Calu3 (cell line): Measurements from ENCODE around the gene SOX21. TPM values are rescaled to one million over a fixed set of nuclear protein-coding genes. Genes with fewer than 3 reads are reported as not detected.

Source experiments
- BruUV-seq: library from RNA; stranded (reverse); fragments of 400-500 nt; replicated peaks from 2 replicates; lab custom pipeline; 2021; lab: Mats Ljungman, UMichigan
- CTCF ChIA-PET: fragments of 300-600 bp; sonication (Branson Sonifier 250); formaldehyde crosslinking; loops from one replicate; lab custom pipeline; 2022; ENCODE audit warnings: antibody characterized with exemption; lab: Charles Lee
- DNase-seq: peaks from one replicate; pipeline ENCODE4 v3.0.0; 2022
- H3K27ac Mint-ChIP-seq: one replicate; pipeline ENCODE4 v1.8.0; 2022; ENCODE audit warnings: mixed read lengths; ENCODE audit not compliant: unreplicated experiment
- H3K27me3 Mint-ChIP-seq: one replicate; pipeline ENCODE4 v1.8.0; 2022; ENCODE audit warnings: mixed read lengths; ENCODE audit not compliant: unreplicated experiment
- H3K36me3 Mint-ChIP-seq: one replicate; pipeline ENCODE4 v1.8.0; 2022; ENCODE audit warnings: mild to moderate bottlenecking, moderate library complexity, mixed read lengths; ENCODE audit not compliant: insufficient read depth, unreplicated experiment
- H3K4me1 Mint-ChIP-seq: one replicate; pipeline ENCODE4 v1.8.0; 2022; ENCODE audit warnings: mild to moderate bottlenecking, low read depth, mixed read lengths; ENCODE audit not compliant: unreplicated experiment
- H3K4me3 Mint-ChIP-seq: one replicate; pipeline ENCODE4 v1.8.0; 2022; ENCODE audit warnings: mild to moderate bottlenecking, low read depth, moderate library complexity, mixed read lengths; ENCODE audit not compliant: unreplicated experiment
- H3K9me3 Mint-ChIP-seq: one replicate; pipeline ENCODE4 v1.8.0; 2022; ENCODE audit warnings: low read depth, mixed read lengths; ENCODE audit not compliant: unreplicated experiment
- CTCF ChIP-seq: fragments of 200-600 bp; IDR thresholded peaks from one replicate; pipeline ENCODE4 v1.8.0; 2022; ENCODE audit warnings: antibody characterized with exemption; ENCODE audit not compliant: unreplicated experiment
- intact Hi-C: fragments of 100-400 bp; cut with micrococcal nuclease; formaldehyde crosslinking; loops from one replicate; pipeline ENCODE4 v1.10.0; 2022; ENCODE audit not compliant: unreplicated experiment
- total RNA-seq: library from RNA; stranded (reverse); gene quantifications from 2 replicates; pipeline ENCODE4 v1.2.3, GENCODE V29; 2022

The SOX21 gene
- total RNA-seq, 1 experiment from 2014 or later: not detected

DNA sequence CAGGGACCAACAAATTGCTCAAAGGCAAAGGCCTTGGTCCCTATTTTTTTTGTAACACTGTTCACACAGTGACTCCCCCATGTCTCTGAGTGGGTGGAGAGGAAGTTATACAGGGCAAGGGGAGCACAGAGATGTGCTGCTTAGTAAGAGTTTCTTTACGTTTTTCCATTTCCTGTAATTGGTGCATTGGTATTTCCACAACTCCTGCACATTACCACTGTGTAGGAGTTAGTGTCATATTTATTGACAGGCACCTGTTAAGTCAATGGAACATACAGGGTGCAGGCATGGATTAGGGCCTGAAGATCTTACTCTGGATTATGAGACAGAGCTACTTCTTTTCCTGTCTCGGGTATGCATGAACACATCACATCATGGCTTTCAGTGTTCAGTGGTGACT lies 45.2 kb downstream of the SOX21 start:
- H3K9me3 Mint-ChIP-seq: no peaks in the 10 kb centered on the region
- H3K36me3 Mint-ChIP-seq: peaks cover 4% of the 10 kb centered on the region
- H3K27me3 Mint-ChIP-seq: no peaks in the 10 kb centered on the region
- no peaks in the 10 kb centered on the region for H3K4me1 Mint-ChIP-seq
- no peak overlapping the region for H3K4me3 Mint-ChIP-seq
- TF ChIP-seq CTCF: no peak
- no peak overlapping the region for H3K27ac Mint-ChIP-seq
- intact Hi-C loops: no loop called here
- no TSS peak for BruUV-seq
- CTCF ChIA-PET: no interaction called here
- DNase-seq: no peak

GRCh38 chr13:94666065-94666464 lies 46.3 kb downstream of the SOX21 start:
- Mint-ChIP-seq H3K27me3 (no peaks in the 10 kb centered on the region), H3K36me3 (peaks cover 4% of the 10 kb centered on the region), H3K9me3 (no peaks in the 10 kb centered on the region), H3K4me1 (no peaks in the 10 kb centered on the region), H3K27ac (no peak overlapping the region), H3K4me3 (no peak overlapping the region)
- intact Hi-C loops: no loop called here
- CTCF ChIA-PET: no interaction called here
- no TSS peak for BruUV-seq
- no peak for DNase-seq
- TF ChIP-seq CTCF: no peak

GRCh38 chr13:94664889-94665288 lies 47.5 kb downstream of the SOX21 start:
- Mint-ChIP-seq H3K27ac (no peak overlapping the region), H3K9me3 (no peaks in the 10 kb centered on the region), H3K36me3 (peaks cover 4% of the 10 kb centered on the region), H3K4me1 (no peaks in the 10 kb centered on the region), H3K27me3 (no peaks in the 10 kb centered on the region), H3K4me3 (no peak overlapping the region)
- no peak for DNase-seq
- CTCF ChIA-PET: no interaction called here
- no peak for TF ChIP-seq CTCF
- intact Hi-C loops: no loop called here
- BruUV-seq: no TSS peak

DNA sequence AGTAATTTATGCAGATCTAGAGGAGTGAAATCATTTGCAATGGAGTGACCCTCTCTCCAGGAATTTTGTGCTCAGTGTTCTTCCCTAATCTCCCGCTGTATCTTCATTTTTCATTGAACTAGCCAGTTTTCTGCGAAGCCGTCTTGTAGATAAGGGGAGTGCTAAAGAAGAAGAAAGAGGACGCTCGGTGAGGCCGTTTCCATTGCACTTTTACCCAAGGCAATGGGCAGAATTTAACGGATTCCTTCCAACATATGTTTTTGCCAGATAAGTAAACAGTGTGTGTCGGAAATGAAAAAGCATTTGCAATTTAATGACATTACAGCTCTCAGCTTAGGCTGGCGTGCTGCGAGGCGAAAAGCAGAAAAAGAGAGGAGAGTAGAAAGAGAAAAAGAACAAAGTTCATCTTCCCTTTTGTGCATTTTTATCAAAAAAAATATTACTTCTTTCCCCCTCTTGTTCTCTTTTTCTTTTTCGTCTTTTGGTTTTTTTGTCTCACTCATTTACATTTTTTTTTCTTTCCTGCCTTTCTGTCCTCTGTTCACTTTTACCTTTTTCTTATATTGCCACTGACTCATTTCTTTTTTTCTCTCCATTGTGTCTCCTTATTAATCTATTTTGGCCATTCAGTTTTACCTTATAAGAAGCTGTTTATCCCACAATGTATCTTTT lies 49.9 kb downstream of the SOX21 start:
- H3K4me1 Mint-ChIP-seq: no peaks in the 10 kb centered on the region
- intact Hi-C loops: no loop called here
- BruUV-seq: no TSS peak
- no peaks in the 10 kb centered on the region for H3K36me3 Mint-ChIP-seq
- H3K9me3 Mint-ChIP-seq: no peaks in the 10 kb centered on the region
- H3K27ac Mint-ChIP-seq: no peak overlapping the region
- H3K27me3 Mint-ChIP-seq: no peaks in the 10 kb centered on the region
- CTCF ChIA-PET: no interaction called here
- H3K4me3 Mint-ChIP-seq: no peak overlapping the region
- no peak for TF ChIP-seq CTCF
- no peak for DNase-seq
